AG04450 (cell line): ENCODE measurements around the gene MED12L. TPM values are rescaled to one million over a fixed set of nuclear protein-coding genes. Genes with fewer than 3 reads are reported as not detected.

Experiments used
- CTCF ChIA-PET: fragments of 300-600, 350-600 bp; formaldehyde crosslinking; extraction: SDS; loops from one replicate; lab custom pipeline; 2022; ENCODE audit warnings: antibody characterized with exemption, inconsistent platforms; lab: Charles Lee
- POLR2A ChIA-PET: fragments of 350-600 bp; formaldehyde crosslinking; extraction: SDS; loops from one replicate; lab custom pipeline; 2021; ENCODE audit warnings: antibody characterized with exemption, inconsistent platforms; lab: Yijun Ruan, JAX
- DNase-seq: peaks from one replicate; pipeline ENCODE4 v3.0.0-alpha.2; 2011; ENCODE audit warnings: low read depth, low spot score
- H3K27ac ChIP-seq: one replicate; pipeline ENCODE4 v1.5.1; 2012; ENCODE audit warnings: low read depth, low read length, control low read depth
- H3K27me3 ChIP-seq: one replicate; pipeline ENCODE4 v1.6.0; 2012; ENCODE audit warnings: low read length; ENCODE audit not compliant: control insufficient read depth, insufficient read depth
- H3K4me3 ChIP-seq: 2 replicates; pipeline ENCODE4 v1.5.1; 2011; ENCODE audit warnings: mild to moderate bottlenecking, low read depth, low read length, control low read depth
- H3K9me3 ChIP-seq: 2 replicates; pipeline ENCODE4 v1.5.1; 2012; ENCODE audit warnings: low read length; ENCODE audit not compliant: control insufficient read depth, insufficient read depth
- polyA plus RNA-seq: library from polyadenylated mRNA; depleted of rRNA; stranded (reverse); fragments of >200 nt; gene quantifications from 2 replicates; pipeline ENCODE4 v1.2.3, GENCODE V29; 2011
- TF ChIP-seq, protein P1 (sequence below): IDR thresholded peaks from 2 replicates; pipeline ENCODE4 v1.5.1; 2011; ENCODE audit warnings: low read depth, low read length, control low read depth, inconsistent platforms

The MED12L gene
- polyA plus RNA-seq, 1 experiment: 0.26 TPM

DNA sequence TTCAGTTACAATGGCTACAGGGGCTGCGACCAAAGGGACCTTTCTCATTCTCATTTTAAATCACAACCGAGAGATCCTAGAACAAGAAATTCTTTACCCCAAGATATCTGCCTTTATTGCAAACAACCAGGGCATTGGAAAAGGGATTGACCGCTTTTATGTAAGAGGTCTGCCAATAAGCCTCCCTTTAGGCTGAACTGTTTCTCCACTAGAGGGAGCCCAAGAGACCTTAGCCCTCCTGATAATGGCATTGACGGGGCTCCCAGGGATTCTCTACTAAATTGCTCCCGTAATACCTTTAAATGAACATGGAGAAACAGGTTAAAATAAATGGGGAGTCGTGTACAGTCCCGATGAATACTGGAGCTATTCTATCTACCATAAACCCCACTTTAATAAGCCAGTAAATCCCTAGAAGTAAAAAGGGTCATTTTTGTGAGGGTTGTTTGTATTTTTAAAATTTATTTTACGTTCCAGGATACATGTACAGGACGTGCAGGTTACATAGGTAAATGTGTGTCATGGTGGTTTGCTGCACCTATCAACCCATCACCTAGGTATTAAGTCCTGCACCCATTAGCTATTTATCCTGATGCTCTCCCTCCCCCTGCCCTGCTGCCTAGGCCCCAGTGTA, 382.9 kb downstream of the MED12L start:
- Histone ChIP-seq H3K9me3 (no peaks in the 10 kb centered on the region), H3K27me3 (peaks cover 4% of the 10 kb centered on the region), H3K27ac (no peak overlapping the region), H3K4me3 (no peak overlapping the region)
- TF ChIP-seq, protein P1, sequence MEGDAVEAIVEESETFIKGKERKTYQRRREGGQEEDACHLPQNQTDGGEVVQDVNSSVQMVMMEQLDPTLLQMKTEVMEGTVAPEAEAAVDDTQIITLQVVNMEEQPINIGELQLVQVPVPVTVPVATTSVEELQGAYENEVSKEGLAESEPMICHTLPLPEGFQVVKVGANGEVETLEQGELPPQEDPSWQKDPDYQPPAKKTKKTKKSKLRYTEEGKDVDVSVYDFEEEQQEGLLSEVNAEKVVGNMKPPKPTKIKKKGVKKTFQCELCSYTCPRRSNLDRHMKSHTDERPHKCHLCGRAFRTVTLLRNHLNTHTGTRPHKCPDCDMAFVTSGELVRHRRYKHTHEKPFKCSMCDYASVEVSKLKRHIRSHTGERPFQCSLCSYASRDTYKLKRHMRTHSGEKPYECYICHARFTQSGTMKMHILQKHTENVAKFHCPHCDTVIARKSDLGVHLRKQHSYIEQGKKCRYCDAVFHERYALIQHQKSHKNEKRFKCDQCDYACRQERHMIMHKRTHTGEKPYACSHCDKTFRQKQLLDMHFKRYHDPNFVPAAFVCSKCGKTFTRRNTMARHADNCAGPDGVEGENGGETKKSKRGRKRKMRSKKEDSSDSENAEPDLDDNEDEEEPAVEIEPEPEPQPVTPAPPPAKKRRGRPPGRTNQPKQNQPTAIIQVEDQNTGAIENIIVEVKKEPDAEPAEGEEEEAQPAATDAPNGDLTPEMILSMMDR: peak; percentile 94
- ChIA-PET POLR2A (no interaction called here), CTCF (interaction anchor here (0.5 to 4.6 kb wide), 53 partner anchors 8 to 1242 kb away, joined by 3 to 76 read pairs (median 4); no protein-coding TSS in a partner anchor)
- DNase-seq: peak; percentile 42

DNA sequence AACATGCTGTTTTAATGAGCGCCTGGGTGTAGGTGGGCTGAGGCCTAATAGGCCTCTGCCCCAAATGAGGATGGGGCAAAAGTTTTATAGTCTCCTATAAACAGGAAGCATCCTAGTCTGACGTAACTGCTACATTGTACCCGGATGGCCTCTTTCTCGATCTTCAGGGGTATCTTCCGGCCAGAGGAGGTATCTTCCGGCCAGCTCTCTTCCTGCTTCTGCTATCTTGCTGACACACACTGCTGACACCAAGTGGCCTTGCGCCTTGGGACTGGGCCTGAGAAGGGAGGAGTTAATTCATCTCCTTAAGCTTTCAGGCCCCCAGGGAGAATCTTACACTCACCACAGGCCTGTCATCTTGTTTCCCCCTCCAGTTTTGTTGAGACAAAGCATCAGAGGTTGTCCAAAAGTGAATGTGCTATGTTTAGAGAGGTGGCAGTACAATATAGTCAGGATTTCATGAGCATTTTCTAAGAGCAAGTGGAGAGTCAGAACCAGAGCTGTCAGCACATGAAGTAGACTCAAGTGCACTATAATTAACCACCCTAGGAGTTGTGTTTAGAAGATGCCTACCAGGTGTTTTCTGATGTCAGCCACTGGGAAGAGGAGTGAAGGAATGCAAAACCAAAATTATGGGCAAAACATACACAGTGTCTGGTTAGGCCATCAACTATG, 391.0 kb downstream of the MED12L start:
- no peak for DNase-seq
- Histone ChIP-seq H3K4me3 (no peak overlapping the region), H3K27me3 (no peaks in the 10 kb centered on the region), H3K9me3 (no peaks in the 10 kb centered on the region), H3K27ac (no peak overlapping the region)
- CTCF ChIA-PET: interaction anchor here (2.0 kb wide), 1 partner anchor 8 kb away, joined by 16 read pairs; no protein-coding TSS in a partner anchor
- POLR2A ChIA-PET: no interaction called here
- TF ChIP-seq, protein P1: no peak

DNA sequence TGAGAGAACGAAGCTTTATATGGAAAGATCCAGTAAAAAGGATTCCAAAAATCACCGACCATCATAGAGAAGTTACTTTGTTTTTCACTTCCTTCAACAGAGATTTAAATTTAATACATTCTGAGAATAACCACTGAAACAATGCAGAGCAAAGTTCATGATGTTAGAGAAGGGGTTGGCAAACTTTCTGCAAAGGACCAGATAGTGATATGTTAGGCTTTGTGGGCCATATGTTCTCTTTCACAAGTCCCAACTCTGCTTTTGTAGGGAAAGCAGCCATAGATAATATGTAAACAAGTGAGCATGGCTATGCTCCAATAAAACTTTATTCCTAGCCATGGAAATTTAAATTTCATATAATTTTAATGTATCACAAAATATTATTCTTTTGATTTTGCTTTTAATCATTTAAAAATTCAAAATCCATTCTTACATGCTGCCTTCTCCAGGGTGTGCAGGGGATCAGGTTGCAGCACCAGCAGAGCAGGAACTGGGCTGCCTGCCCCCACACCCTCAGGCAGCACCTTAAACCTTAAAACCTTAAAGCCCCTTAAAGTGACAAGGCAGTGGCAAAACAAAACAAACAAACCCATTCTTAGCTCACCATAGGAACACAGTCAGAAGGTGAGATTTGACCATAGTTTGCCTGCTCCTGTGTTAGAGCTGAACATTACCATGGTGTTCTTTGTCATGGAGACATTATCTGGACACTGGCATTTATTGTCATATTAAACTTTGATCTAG, 392.3 kb downstream of the MED12L start:
- Histone ChIP-seq H3K27ac (no peak overlapping the region), H3K27me3 (no peaks in the 10 kb centered on the region), H3K4me3 (no peak overlapping the region), H3K9me3 (no peaks in the 10 kb centered on the region)
- DNase-seq: no peak
- TF ChIP-seq, protein P1: no peak
- CTCF ChIA-PET: interaction anchor here (2.0 to 2.6 kb wide), 2 partner anchors 9 to 10 kb away, joined by 15 to 16 read pairs; no protein-coding TSS in a partner anchor
- POLR2A ChIA-PET: no interaction called here

DNA sequence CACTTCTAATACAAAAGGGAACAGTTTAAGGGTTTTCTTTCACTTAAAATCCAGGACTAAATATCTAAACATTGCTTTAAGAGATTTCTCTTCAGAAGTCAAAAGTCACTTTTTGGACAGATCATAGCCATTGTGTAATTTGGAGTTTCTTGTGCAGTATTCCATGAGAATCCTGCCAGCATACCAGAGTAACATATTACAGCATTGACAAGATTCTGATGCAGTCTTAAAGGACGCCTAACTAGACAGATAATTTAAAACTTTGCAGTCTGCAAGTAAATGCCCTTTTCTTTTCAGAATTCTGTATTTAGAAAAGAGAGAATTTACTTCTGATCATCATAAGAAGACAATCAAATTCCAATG, 392.9 kb downstream of the MED12L start:
- TF ChIP-seq, protein P1: no peak
- Histone ChIP-seq H3K27me3 (no peaks in the 10 kb centered on the region), H3K9me3 (no peaks in the 10 kb centered on the region), H3K27ac (no peak overlapping the region), H3K4me3 (no peak overlapping the region)
- ChIA-PET CTCF (interaction anchor here (2.6 kb wide), 1 partner anchor 10 kb away, joined by 15 read pairs; no protein-coding TSS in a partner anchor), POLR2A (no interaction called here)
- no peak for DNase-seq
